ENCODE measurements around the gene ISYNA1.

The ISYNA1 gene

DNA sequence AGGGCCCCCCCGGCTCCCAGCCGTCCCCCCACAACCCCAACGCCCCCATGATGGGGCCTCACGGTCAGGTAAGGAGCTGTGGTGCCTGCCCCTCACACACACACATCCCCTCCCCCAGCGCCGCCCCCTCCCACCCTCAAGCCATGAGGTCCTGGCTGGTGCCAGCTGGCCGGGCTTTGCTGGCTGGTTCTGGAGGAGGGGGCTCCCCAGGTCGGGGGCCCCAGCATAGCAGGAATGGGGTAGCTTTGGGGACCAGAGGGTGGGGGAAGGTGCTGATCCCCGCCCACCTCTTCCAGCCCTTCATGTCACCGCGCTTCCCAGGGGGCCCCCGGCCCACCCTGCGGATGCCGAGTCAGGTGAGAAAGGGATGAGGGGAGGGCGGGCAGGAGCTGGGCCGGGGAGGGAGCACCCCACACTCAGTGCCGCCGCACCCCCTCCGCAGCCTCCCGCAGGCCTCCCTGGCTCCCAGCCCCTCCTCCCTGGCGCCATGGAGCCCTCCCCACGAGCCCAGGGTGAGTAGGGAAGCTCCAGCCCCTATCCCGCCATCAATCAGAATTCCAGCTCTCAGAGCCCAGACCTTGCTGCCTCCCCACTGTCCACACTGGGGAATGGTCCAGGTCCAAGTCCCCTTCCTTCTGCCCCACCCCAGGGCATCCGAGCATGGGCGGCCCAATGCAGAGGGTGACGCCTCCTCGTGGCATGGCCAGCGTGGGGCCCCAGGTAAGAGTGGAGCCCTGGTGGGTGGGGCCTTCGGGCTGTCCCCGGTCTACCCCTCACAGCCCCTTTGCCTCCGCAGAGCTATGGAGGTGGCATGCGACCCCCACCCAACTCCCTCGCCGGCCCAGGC lies 6.4 kb downstream of the ISYNA1 start:
- no peak for DNase-seq (ENCODE audit: low read depth)

DNA sequence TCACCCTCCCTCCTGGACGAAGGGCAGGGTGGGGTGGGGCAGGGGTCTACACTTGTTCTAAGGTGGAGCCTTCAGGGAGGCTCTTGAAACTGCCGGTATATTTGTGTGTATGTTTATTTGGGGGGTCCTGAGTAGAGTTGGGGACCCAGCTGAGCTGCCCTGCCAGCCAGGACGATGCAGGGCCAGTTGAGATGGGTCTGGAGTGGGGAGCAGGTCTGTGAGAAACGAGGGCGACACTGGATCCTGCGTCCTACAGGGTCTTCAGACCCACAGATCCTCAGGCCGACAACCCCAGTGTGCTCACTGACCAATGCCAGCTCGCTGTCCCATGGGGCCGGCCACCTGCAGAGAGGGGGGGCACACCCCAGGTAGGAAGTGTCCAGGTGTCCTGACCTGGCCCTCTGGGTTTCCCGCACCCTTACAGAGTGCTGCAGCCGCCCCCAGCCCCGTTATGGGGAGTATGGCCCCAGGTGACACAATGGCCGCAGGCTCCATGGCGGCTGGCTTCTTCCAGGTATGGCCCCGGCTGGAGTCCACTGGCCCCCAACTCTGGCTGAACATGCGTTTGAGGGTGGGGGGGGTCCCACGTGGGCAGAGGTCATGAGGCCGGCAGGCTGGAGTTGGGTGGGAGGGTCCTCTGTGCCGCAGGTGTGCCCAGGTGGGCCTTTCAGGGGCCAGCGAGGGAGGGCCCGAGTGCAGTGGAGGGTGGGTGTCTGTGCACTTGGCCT lies 7.4 kb downstream of the ISYNA1 start:
- DNase-seq (ENCODE audit: low read depth): no peak

DNA sequence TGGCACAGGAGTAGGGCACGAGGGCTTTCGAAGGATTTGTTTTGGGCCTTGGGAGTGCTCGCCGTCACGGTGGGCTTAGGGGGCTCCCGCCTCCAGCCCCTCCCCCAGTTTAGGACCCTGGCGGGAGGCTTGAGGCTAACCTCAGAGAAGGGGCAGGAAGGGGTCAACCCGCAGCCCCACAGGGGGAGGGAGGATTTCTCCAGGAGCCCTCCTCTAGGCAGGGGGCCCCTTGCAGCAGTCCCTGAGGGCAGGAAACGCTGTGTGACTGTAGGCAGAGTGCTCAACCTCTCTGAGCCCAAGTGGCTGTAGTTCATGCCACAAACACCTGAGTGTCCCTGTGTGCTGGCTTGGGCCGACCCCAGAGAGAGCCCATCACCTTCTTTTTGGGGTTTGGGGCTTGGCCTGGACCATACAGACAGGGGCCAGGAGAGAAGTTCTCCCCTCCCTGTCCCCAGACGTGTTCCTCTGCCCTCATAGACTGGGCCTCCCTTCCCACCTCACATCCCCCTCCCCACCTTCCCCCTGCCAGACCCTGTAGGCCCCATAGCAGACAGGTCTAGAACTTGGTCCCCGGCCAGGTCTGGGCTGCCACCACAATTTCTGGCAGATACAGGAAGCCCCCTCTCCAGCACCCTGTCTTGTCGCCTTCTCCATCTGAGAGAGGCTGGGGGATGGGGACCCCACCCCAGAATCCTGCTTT lies 8.1 kb downstream of the ISYNA1 start:
- DNase-seq (ENCODE audit: low read depth): no peak

DNA sequence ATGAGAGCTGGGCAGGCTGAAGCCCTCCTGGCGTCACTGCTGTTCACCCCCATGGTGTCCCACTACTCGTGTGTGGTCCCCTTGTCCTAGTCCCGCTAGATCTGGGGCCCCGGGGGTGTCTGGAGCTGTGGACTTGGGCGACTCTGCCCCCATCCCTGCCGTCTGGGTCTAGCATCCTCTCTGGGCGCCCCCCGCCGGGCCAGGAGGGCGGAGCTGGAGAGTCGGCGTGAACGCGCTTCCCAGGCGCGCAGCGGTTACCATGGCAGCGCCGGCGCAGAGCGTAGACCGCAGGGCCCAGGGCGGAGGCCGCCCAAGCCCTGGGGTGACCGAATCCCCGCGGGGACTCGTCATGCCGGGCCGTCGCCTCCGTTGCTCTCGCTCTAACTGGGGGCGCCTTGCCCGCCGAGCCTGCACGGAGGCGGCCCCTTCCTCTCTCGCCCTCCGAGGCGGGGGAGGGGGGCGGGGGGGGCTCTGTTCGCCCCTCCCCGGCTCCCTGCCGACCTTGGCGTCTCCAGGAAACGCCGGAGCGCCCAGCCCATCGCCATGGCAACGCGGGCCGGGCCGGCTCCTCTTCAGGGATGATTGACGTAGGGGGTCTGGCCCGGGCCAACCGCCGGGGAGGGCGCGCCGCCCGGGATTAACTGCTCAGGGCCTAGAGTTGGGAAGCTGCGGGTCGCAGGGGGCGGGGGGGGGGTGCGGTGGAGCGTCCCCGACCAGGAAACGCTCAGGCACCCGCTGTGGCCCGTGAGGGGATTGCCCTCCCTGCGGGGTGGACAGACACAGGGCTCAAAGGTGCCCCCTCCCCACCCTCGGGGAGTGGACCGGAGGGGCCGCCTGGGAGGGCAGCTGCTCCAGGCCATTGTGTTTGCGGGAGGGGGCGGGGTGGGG lies 8.9 kb downstream of the ISYNA1 start:
- DNase-seq (ENCODE audit: low read depth): no peak

DNA sequence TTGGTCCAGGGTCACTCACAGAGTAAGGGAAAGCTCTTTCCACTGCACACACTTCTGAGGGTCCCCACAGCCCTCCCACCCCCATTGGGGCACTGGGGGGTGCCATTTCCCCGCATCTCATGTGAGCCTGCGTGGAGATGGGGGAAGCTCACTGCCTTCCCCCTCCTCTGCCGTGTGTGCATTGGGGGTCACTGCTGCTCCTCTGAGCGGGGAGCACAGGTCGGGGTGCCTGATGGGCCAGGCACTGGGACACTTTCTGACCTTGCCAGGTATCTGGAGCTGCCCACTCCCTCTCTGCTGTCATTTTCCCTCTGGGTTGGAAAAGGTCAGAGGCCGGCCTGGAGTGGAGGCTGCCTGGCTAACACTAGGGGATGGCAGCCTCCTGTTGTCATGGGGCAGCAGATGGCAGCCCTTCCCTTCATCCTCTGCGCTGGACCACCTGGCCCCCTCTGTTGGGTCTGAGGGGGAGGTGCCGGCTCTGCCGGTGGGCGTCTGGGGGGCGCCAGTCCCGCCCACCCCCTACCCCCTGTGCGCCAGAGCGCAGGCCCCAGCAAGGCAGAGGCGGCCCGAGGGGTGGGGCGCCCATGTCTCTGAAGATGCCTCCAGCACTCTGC lies 9.7 kb downstream of the ISYNA1 start:
- no peak for DNase-seq (ENCODE audit: low read depth)

DNA sequence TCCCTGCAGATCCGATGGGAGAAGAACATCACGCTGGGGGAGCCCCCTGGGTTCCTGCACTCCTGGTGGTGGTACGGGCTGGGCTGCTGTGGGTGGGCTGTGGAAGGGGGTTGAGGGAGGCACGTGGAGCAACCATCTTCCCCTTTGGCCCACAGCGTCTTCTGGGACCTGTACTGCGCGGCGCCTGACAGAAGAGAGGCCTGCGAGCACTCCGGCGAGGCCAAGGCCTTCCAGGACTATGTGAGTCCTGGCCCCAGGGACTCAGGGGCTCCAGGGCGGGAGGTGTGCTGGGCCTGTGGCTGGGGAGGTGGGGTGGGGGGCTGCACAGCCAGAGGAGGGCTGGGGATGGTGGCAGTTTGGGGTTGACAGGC lies 10.2 kb downstream of the ISYNA1 start:
- DNase-seq (ENCODE audit: low read depth): no peak

DNA sequence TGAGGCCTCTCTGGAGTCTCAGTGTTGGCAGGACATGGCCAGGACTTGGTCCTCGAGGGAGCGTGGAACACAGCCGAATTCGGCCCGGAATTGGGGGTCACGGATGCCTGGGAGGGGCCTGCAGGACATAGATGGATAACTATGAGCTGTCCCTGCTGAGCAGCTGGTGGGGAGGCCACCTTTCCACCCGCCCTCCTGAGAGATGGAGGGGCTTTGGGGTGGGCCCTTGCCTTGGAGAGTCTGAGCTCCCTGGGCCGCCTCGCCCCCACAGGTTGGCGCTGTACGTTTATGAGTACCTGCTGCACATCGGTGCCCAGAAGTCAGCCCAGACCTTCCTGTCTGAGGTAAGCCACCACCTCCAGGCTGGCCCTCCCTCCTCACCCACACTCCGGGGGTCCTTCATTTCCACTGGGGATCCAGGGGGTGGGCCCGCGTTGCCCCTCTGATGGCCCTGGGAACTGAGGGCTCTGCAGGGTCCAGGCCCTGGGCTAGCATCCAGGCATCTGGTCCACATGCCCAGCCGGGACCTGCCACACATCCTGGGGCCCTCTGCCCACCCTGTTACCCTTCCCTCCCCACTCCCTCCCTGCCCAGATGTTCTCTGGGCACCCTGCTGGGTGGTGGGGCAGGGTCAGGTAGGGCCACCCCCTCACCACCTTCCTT lies 10.7 kb downstream of the ISYNA1 start:
- DNase-seq (ENCODE audit: low read depth): no peak

DNA sequence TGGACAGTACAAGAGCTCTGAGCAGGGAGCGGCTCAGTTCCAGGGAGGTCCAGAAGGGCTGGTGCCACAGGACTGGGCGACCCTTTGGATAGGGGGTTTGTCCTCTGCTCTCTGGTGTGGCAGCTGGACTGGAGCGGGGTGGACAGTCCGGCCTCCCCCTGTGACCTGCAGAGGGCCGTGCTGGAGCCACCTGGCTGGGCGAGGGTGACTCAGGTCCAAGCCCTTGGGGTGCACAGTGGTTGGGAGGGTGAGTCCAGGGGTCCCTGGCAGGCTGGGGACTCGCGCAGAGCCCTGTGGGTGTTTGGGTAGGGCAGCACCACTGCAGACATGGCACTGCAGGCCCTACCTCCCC lies 11.5 kb downstream of the ISYNA1 start:
- DNase-seq (ENCODE audit: low read depth): no peak

DNA sequence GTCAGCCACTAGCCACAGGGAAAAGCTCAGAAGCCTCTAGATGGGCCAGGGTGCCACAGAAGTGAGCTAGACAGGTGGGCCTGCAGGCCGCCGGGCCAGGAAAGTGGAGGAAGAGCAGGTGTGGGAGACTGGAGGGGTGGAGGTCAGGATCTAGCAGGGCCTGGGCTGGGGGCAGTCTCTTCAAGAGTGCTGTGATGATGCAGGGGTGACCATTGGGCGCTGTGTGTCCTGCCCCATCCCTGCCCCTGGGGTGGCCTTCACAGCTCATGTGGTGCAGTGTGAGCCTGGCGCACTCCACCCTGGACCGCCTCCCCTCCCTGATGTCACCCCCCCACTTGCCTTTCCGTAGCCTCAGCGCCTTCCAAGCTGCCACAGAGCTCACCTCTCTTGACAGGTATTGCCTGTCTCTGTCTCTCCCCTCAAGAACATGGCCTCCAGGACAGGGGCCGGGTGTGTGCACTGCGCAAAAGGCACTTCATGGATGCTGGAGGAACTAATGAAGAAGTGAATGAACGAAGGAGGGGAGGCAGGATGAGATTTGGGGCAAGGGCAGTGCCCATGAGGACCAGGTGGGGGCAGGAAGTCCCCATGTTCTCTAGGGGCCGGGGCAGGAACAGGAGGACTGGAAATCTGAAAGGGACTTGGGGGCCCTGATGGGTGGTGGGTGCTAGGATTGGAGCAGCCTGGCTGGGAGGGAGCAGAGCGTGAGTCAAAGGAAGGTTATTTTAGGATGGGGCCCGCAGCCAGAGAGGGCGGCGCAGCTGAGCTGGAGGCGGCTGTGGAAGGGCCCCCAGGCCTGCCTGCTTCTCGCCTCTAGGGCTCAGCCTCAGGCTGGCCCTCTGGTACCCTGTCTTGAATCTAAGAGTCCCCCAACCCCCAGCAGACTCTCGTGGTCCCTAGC lies 12.2 kb downstream of the ISYNA1 start:
- no peak for DNase-seq (ENCODE audit: low read depth)

DNA sequence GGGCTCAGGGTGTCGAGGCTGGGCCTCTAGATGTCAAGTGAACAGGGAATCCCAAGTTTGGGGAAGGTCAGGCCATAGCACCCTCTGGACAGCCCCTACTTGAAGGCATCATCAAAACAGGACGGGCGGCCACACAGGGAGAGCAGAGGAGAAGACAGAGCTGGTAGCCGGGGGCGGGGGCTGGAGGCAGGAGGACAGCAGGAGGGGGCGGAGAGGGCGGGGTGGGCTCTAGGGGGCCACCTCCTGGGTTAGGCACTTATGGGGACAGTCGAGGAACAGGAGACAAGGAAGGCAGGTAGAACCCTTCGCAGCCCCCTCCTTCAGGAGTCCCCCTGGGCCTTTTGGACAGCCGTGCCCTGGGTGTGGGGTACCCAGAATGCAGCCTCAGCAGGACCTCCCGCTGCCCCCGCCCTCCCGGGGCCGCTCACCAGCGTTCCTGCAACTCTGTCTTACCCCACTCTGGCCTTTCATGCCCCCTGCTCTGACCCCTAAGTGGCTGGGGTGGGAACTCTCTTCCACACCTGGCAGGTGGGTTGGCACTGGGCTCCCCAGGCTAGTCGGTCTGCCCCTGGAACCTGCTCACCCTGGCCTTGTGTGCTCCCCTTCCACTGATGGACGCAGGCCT lies 12.9 kb downstream of the ISYNA1 start:
- no peak for DNase-seq (ENCODE audit: low read depth)

DNA sequence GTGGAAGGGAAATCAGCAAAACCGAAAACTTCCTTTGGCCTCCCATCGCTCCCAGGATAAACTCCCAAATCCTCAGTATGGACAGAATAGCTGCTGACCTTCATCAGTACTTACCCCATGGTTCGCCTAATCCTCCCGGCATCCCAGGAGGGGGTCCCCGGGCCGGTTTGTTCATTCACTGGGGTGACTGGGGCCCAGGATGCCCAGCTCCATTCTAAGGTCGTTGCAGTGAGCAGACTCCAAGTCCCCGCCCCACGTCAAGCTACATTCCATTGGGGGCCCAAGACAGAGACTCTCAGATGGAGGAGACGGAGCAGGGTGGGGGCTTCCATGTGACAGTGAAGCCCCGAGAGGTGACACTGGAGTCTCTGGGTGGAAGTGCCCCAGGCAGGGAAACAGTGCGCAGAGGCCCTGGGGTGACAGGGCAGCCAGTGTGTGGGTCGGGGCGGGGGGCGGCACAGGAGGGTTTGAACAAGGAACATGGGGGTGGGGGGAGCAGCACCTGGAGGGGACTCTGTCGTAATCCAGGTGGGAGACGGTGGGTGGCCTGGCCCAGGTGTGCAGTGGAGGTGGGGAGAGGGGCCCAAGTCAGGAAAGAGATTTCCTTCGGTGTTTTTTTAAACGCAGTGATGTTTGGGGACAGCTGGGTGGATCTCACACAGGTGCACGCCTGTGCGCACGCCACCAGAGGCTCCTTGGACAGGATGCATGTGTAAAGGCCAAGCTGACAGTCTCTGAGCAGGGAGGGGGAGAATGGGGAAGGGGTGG lies 13.6 kb downstream of the ISYNA1 start:
- DNase-seq (ENCODE audit: low read depth): no peak

DNA sequence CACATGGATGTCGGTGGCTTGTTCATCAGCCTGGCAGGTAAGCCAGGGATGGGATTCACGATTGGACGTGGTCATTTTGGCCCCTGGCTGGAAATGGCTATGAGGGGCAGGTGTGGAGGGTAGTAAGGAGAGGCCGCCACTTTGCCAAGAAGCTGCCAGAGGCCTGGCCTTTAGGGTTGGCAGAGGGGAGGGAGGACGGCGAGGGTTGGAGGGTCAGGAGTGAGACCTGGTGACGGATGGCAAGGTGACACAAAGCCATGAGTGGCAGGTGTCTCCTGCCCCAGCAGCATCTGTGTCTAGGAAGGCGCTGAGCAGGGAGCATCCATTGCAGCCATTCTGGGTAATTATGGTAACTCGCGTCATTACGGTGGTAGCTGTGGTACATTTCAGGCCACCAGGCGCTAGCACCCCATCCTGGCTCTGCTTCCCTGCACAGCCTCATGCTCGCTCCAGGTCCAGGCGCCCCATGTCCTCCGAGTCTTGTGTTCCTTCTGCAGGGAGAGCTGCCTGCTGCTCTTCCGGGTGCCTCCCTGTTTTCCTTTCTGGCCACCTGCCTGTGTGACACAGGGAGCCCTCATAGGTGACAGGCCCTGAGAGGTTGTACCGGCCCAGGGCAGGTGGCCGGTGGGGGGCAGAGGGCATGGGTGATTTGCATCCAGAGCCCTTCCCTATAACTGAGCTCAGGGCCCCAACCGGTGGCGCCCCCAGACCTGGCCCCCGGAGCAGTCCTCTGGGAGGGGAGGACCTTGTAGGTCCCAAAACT lies 14.5 kb downstream of the ISYNA1 start:
- DNase-seq (ENCODE audit: low read depth): no peak

DNA sequence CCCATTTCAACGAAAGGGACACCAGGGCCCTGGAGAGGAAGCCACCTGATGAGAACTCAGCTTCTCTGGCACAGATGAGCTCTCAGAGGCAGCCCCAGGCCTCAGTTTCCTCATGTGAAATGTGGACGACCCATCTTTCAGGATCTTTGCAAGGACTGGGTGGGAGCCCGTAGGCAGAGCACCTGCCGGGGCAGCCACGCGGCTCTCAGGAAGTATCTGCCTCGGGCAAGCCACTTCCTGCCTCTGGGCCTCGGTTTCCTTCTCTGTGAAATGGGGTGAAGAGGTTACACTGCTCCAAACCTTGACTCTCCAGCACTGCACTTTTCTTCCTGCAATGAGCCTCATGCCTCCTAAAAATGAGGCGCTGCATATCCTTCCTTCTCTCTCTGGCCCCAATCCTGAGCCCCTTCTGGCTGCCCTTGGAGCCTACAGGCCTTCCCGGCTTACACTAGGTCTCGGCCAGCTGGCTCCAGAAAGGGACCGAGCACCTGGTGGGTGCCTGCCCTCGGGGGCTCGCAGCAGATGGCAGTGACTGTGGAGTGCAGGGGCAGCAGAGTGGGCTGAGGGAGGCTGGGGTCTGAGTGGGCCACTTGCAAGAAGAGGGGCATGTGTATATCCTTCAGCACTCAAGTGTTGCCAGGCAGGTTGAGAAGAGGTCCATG lies 15.3 kb downstream of the ISYNA1 start:
- DNase-seq (ENCODE audit: low read depth): no peak

DNA sequence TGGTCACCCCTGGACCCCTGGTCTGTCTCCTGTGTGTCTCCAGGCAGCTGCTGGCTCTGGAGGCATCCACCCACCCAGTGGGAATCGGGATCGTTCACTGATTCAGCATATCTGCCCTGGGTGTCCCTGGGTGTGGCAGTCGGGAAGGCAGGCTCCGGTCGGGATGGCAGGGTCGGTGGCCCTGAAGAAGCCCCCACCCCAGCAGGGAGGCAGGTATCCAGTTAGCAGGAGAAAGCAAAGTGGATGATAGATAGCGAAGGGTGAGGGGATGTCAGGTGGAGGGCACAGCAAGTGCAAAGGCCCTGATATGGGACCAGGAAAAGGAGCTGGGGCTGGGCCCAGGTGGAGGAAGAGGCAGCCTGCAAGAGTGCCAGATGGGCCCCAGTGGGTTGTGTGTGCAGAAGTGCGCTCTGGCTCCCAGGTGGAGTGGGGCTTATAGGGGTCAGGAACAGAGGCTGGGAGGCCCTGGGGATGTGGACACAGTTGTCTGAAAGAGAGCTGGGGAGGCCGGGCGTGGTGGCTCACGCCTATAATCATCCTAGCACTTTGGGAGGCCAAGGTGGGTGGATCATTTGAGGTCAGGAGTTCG lies 16.5 kb downstream of the ISYNA1 start:
- DNase-seq (ENCODE audit: low read depth): no peak

DNA sequence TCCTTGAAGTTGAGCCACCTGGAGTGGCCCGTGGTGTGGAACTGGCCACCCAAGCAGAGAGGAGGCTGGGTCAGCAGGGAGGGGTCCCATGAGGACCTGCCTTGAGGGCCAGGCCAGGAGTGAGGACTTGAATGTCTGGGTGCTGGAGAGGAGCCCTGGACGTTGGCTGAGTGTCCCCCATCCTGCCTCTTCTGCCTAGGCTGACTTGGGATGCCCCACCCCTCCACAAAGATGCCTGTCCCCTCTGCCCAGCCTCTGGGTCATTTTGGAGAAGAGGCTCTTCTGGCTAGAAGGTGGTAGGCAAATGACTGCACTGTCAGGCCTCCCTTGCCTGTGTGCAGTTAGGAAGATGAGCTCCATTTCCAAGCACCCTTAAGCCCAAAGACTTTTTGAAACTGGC lies 17.0 kb downstream of the ISYNA1 start:
- no peak for DNase-seq (ENCODE audit: low read depth)

DNA sequence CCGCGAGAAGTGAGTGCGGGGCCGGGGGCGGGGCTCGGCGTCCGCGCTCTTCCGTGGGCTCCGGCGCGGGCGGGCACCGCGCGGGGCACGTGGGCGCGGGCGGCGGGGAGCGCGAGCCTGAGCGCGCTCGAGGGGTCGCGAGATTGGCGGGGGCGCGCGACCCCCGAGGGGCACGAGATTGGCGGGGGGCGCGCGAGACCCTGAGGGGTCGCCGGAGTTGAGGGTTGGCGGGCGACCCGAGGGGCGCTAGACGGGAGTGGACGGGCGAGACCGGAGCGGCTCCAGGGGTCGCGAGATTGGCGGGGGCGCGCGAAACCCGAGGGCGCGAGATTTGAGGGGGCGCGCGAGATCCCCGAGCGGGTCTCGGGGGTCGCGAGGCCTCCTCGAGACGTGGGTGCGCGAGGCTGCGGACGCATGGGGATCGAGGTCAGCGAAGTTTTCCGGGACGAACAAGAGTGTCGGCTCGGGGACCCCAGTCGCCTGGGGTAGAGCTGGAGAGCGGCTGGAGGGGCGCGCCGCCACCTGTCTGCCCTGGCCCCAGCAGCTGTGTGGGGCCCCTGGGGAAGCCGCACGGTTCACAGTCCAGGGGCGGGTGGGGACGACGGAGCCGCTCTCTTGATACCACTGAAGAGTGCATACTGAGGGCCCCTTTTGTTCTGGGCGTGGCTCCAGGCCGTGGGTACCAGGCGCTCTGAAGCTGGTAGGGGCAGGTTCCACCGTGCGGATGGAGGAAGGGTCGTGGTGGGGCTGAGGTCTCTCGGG lies 18.1 kb downstream of the ISYNA1 start:
- no peak for DNase-seq (ENCODE audit: low read depth)

All from stimulated activated CD8-positive, alpha-beta memory T cell treated with anti-CD3 and anti-CD28 coated beads, Interleukin-7, amount 100 ng/mL, for 24 hours (primary cell).